Progenitor cell of endocrine pancreas (in vitro differentiated cells): Measurements from ENCODE around the gene FNDC11. TPM values are rescaled to one million over a fixed set of nuclear protein-coding genes. Genes with fewer than 3 reads are reported as not detected.
A peak's percentile ranks its signal among the peaks of the same experiment; 100 is the strongest.

Experiments
- DNase-seq: peaks from one replicate; pipeline ENCODE4 v3.0.0; 2021; ENCODE audit warnings: low spot score; ENCODE audit not compliant: unreplicated experiment
- H3K27ac Mint-ChIP-seq: 2 replicates; pipeline ENCODE4 v1.8.0; 2021; ENCODE audit warnings: mild to moderate bottlenecking, moderate library complexity, mixed read lengths
- H3K27me3 Mint-ChIP-seq: 2 replicates; pipeline ENCODE4 v1.8.0; 2021; ENCODE audit warnings: mixed read lengths
- H3K36me3 Mint-ChIP-seq: 2 replicates; pipeline ENCODE4 v1.8.0; 2022; ENCODE audit warnings: mixed read lengths; ENCODE audit not compliant: insufficient read depth
- H3K4me1 Mint-ChIP-seq: 2 replicates; pipeline ENCODE4 v1.8.0; 2021; ENCODE audit warnings: low read depth, mixed read lengths
- H3K4me3 Mint-ChIP-seq: 2 replicates; pipeline ENCODE4 v1.8.0; 2021; ENCODE audit warnings: low read depth, mild to moderate bottlenecking, moderate library complexity, mixed read lengths
- H3K9me3 Mint-ChIP-seq: 2 replicates; pipeline ENCODE4 v1.8.0; 2021; ENCODE audit warnings: low read depth, mixed read lengths
- total RNA-seq: library from RNA; stranded (reverse); gene quantifications from 2 replicates; pipeline ENCODE4 v1.2.1, GENCODE V29; 2021
- TF ChIP-seq, protein P1 (sequence below): fragments of 200-600 bp; sonication (generic); IDR thresholded peaks from one replicate; pipeline ENCODE4 v1.5.0; 2021; ENCODE audit warnings: antibody characterized with exemption, mild to moderate bottlenecking; ENCODE audit not compliant: unreplicated experiment

The FNDC11 gene
- total RNA-seq, 1 donor from 2014 or later: 1.9 TPM

DNA sequence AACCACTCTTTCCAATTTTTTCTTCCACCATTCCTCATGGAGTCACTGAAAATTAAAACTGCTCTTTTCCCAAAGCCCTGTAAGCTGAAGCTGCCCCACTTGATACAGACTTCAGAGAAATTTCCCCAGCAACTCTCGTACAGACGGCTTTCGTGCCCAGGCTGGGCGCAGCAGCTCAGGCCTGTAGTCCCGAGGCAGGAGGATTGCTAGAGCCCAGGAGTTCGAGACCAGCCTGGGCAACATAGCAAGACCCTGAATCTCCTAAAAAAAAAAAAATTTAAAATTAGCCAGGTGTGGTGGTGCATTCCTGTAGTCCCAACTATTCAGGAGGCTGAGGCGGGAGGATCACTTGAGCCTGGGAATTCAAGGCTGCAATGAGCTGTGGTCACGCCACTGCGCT lies 26.8 kb upstream of the FNDC11 start:
- H3K27me3 Mint-ChIP-seq: no peaks in the 10 kb centered on the region
- TF ChIP-seq, protein P1, sequence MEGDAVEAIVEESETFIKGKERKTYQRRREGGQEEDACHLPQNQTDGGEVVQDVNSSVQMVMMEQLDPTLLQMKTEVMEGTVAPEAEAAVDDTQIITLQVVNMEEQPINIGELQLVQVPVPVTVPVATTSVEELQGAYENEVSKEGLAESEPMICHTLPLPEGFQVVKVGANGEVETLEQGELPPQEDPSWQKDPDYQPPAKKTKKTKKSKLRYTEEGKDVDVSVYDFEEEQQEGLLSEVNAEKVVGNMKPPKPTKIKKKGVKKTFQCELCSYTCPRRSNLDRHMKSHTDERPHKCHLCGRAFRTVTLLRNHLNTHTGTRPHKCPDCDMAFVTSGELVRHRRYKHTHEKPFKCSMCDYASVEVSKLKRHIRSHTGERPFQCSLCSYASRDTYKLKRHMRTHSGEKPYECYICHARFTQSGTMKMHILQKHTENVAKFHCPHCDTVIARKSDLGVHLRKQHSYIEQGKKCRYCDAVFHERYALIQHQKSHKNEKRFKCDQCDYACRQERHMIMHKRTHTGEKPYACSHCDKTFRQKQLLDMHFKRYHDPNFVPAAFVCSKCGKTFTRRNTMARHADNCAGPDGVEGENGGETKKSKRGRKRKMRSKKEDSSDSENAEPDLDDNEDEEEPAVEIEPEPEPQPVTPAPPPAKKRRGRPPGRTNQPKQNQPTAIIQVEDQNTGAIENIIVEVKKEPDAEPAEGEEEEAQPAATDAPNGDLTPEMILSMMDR: no peak
- no peak for DNase-seq
- H3K36me3 Mint-ChIP-seq: peaks cover 15% of the 10 kb centered on the region
- H3K4me1 Mint-ChIP-seq: peaks cover 10% of the 10 kb centered on the region
- H3K9me3 Mint-ChIP-seq: no peaks in the 10 kb centered on the region
- H3K27ac Mint-ChIP-seq: peak overlapping the region; percentile 7
- H3K4me3 Mint-ChIP-seq: no peak overlapping the region

DNA sequence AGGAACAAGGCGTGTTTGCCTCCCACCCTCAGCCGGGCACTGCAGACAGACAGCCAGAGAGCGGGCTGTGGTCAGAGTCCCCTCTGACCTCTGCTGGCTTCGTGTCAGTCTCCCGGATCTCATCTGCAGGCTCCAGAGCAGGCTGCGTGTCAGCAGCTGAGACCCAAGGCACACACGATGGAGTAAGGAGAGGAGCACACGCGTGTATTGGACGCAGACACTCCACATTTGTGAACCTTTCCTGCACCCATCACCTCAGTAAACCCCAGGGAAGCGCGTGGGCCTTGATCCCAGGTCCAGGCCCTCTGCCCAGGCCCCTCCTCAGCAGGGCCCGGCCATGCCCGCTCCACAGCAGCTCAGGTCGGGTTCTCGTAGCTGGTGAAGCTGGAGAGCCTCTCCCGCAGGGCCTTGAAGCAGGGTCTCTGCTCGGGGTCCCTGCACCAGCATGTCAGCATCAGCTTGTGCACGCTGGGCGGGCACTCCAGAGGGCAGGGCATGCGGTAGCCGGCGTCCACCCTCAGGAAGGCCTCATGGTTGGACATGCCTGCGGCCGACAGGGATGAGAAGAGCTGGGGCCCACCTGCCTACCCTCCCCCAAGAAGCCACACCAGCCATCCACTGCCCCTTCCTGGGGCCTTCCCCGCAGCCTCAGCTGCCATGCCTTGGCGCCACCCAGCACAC lies 24.6 kb upstream of the FNDC11 start:
- TF ChIP-seq, protein P1: no peak
- Mint-ChIP-seq H3K4me1 (peaks cover 4% of the 10 kb centered on the region), H3K4me3 (no peak overlapping the region), H3K27ac (no peak overlapping the region), H3K9me3 (no peaks in the 10 kb centered on the region), H3K27me3 (no peaks in the 10 kb centered on the region), H3K36me3 (peaks cover 2% of the 10 kb centered on the region)
- DNase-seq: peak; percentile 8

DNA sequence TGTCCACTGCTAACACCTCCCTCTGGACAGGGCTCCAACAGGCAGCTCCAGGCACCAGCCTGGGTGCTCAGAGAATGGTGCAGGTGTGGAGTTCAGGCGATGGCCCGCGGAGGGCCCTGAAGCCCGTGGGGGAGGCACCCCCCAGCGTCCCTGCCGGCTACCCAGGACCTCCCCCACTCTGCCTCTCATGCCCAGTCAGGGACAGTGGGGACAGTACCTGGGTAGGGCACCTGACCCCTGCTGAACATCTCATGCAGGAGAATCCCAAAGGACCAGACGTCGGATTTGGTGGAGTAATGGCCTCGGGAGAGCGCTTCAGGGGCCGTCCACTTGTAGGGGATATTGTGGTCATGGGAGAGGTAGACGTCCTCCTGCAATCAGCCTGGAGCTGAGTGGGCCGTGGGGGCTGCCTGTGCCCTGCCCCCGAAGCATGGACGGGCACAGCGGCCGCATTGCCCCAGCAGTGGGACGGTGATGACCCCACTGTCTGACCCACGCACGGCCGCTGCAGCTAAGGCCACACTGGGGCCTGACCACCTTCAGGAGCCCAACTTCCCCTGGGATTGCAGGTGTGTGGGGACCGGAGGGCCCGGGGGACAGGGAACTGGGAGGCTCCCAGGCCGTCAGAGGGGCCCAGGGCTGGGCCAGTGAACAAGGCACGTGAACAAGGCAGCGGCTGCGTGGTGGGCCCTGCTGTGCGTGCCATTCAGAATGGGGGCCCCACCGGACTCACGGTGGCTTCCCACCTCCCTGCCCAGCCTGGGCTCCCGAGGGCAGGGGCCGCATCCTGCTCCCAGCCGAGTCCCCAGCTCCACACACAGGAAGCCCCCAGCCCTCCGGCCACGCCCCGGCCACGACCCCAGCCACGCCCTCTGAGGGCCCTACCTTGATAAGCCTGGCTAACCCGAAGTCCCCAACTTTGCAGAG lies 23.8 kb upstream of the FNDC11 start:
- no peaks in the 10 kb centered on the region for H3K27me3 Mint-ChIP-seq

DNA sequence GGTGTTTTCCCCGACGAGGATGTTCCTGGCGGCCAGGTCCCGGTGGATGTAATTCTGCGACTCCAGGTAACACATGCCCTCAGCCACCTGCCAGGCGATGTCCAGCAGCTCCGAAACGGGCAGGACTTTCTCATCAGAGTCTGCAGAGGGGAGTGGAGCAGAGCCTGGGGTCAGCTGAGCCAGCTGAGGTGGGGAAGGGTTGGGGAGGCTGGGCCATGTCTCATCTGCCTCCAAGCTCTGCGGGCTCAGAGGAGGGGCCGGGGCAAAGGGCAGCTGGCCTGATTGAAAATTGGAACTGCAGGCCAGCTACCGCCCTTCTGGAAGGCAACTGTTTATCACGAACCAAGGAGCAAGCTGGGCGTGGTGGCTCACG lies 23.2 kb upstream of the FNDC11 start:
- Mint-ChIP-seq H3K9me3 (no peaks in the 10 kb centered on the region), H3K27ac (peak overlapping the region; percentile 83), H3K4me3 (no peak overlapping the region), H3K4me1 (peaks cover 2% of the 10 kb centered on the region), H3K36me3 (no peaks in the 10 kb centered on the region), H3K27me3 (no peaks in the 10 kb centered on the region)
- TF ChIP-seq, protein P1: no peak
- DNase-seq: peak; percentile 8

More for the DNA sequence above, 23.8 kb upstream of the FNDC11 start:
- peaks cover 2% of the 10 kb centered on the region for H3K4me1 Mint-ChIP-seq
- no peaks in the 10 kb centered on the region for H3K36me3 Mint-ChIP-seq
- peak; percentile 9 for DNase-seq
- TF ChIP-seq, protein P1: no peak
- no peak overlapping the region for H3K27ac Mint-ChIP-seq
- H3K9me3 Mint-ChIP-seq: no peaks in the 10 kb centered on the region
- no peak overlapping the region for H3K4me3 Mint-ChIP-seq

DNA sequence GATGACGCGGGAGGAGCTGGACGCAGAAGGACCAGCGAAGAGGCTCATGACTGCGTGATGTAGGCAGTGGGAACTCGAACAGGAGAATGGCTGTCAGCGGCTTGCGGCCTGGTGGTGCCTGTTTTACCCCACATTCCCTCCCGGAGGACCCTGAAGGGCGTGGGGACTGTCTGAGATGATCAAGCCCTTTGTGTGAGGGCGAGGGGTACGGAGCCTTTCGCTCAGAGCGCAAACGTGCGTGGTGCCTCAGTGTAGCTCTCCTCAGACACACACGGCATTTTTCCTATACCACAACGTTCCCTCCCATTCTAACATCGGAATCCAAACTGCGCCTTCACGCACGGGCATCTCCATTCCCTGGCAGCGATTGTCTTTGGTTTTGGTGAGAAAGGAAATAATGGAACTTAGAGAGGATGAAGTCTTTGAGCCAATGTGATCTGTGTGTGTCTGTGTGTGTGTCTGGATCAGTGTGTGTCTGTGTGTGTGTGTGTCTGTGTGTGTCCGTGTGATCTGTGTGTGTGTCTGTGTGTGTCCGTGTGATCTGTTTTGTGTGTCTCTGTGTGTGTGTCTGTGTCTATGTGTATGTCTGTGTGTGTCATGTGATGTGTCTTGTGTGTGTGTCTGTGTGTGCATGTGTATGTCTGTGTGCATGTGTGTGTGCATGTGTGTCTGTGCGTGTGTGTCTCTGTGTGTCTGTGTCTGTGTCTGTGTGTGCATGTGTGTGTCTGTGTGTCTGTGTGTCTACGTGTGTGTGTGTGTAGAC lies 22.1 kb upstream of the FNDC11 start:
- Mint-ChIP-seq H3K9me3 (no peaks in the 10 kb centered on the region), H3K4me1 (peaks cover 3% of the 10 kb centered on the region), H3K4me3 (no peak overlapping the region), H3K27me3 (no peaks in the 10 kb centered on the region), H3K36me3 (no peaks in the 10 kb centered on the region), H3K27ac (peak overlapping the region; percentile 33)
- peak; percentile 8 for DNase-seq
- TF ChIP-seq, protein P1: no peak
